Activated B cell treated with CpG ODN at 0.5 μM for 24 hours (primary cell): ENCODE data around the gene PHC2. TPM values are rescaled to one million over a fixed set of nuclear protein-coding genes. Genes with fewer than 3 reads are reported as not detected.

Experiments used
- ATAC-seq: fragments of 200-7000 bp; cut with Tn5 transposase; one replicate; pipeline ENCODE4 v1.10.0; 2021; ENCODE audit warnings: low read depth, mild to moderate bottlenecking, moderate library complexity
- CTCF ChIA-PET: fragments of 350-600 bp; sonication (Branson Sonifier 250); formaldehyde crosslinking; loops from one replicate; lab custom pipeline; 2021; ENCODE audit warnings: antibody characterized with exemption; lab: Charles Lee
- POLR2A ChIA-PET: fragments of 350-600 bp; sonication (Branson Sonifier 250); formaldehyde crosslinking; loops from one replicate; lab custom pipeline; 2021; ENCODE audit warnings: antibody characterized with exemption; lab: Charles Lee
- DNase-seq: peaks from one replicate; pipeline ENCODE4 v3.0.0; 2022
- H3K27ac Mint-ChIP-seq: one replicate; pipeline ENCODE4 v1.8.0; 2020; ENCODE audit warnings: mixed read lengths
- H3K27me3 Mint-ChIP-seq: one replicate; pipeline ENCODE4 v1.8.0; 2021; ENCODE audit warnings: mixed read lengths
- H3K36me3 Mint-ChIP-seq: one replicate; pipeline ENCODE4 v1.8.0; 2021; ENCODE audit warnings: low read depth, mixed read lengths
- H3K4me1 Mint-ChIP-seq: one replicate; pipeline ENCODE4 v1.8.0; 2021; ENCODE audit warnings: mixed read lengths
- H3K4me3 Mint-ChIP-seq: one replicate; pipeline ENCODE4 v1.8.0; 2020; ENCODE audit warnings: mild to moderate bottlenecking, mixed read lengths
- H3K9me3 Mint-ChIP-seq: one replicate; pipeline ENCODE4 v1.8.0; 2020; ENCODE audit warnings: mixed read lengths
- CTCF ChIP-seq: fragments of 200-600 bp; IDR thresholded peaks from one replicate; pipeline ENCODE4 v1.8.0; 2022; ENCODE audit warnings: antibody characterized with exemption, mild to moderate bottlenecking
- intact Hi-C: fragments of 100-400 bp; cut with micrococcal nuclease; formaldehyde crosslinking; loops from one replicate; pipeline ENCODE4 v1.15.1; 2024
- total RNA-seq: library from RNA; stranded (reverse); gene quantifications from 2 replicates; pipeline ENCODE4 v1.2.3, GENCODE V29; 2022

PHC2 gene
- total RNA-seq, 1 donor from 2014 or later = 16.4 TPM

- no peak for TF ChIP-seq CTCF
- H3K9me3 Mint-ChIP-seq = no peaks in the 10 kb centered on the region
- H3K36me3 Mint-ChIP-seq = no peaks in the 10 kb centered on the region
- no peak overlapping the region for H3K27ac Mint-ChIP-seq
- no peaks in the 10 kb centered on the region for H3K27me3 Mint-ChIP-seq
- ChIA-PET CTCF (interaction anchor here (1.2 to 7.7 kb wide), 5 partner anchors 13 to 172 kb away, joined by 4 to 143 read pairs (median 4); no protein-coding TSS in a partner anchor), POLR2A (no interaction called here)
- no peak for DNase-seq
- intact Hi-C loops = no loop called here
- no peak overlapping the region for H3K4me3 Mint-ChIP-seq
- peaks cover 28% of the 10 kb centered on the region for H3K4me1 Mint-ChIP-seq
- no peak for ATAC-seq
Measured at GRCh38 chr1:33468011-33468410, 37.1 kb upstream of the PHC2 start.

GRCh38 chr1:33466159-33466558 lies 35.3 kb upstream of the PHC2 start:
- Mint-ChIP-seq H3K36me3 (no peaks in the 10 kb centered on the region), H3K27ac (no peak overlapping the region), H3K4me1 (peaks cover 32% of the 10 kb centered on the region), H3K27me3 (no peaks in the 10 kb centered on the region), H3K4me3 (no peak overlapping the region), H3K9me3 (no peaks in the 10 kb centered on the region)
- no peak for TF ChIP-seq CTCF
- ChIA-PET CTCF (interaction anchor here (7.7 kb wide), 1 partner anchor 170 kb away, joined by 143 read pairs; no protein-coding TSS in a partner anchor), POLR2A (no interaction called here)
- intact Hi-C loops = no loop called here
- DNase-seq = no peak
- no peak for ATAC-seq

- no peaks in the 10 kb centered on the region for H3K9me3 Mint-ChIP-seq
- ChIA-PET CTCF (interaction anchor here (7.7 kb wide), 1 partner anchor 169 kb away, joined by 143 read pairs; no protein-coding TSS in a partner anchor), POLR2A (no interaction called here)
- intact Hi-C loops = no loop called here
- no peaks in the 10 kb centered on the region for H3K36me3 Mint-ChIP-seq
- TF ChIP-seq CTCF = no peak
- H3K4me1 Mint-ChIP-seq = peaks cover 34% of the 10 kb centered on the region
- H3K27ac Mint-ChIP-seq = no peak overlapping the region
- H3K4me3 Mint-ChIP-seq = no peak overlapping the region
- ATAC-seq (no peak), DNase-seq (no peak)
- H3K27me3 Mint-ChIP-seq = no peaks in the 10 kb centered on the region
Measured at GRCh38 chr1:33465316-33465715, 34.4 kb upstream of the PHC2 start.

GRCh38 chr1:33464552-33464951 lies 33.7 kb upstream of the PHC2 start:
- no peak for ATAC-seq
- Mint-ChIP-seq H3K27ac (no peak overlapping the region), H3K36me3 (no peaks in the 10 kb centered on the region), H3K4me1 (peaks cover 42% of the 10 kb centered on the region), H3K27me3 (no peaks in the 10 kb centered on the region), H3K4me3 (no peak overlapping the region), H3K9me3 (no peaks in the 10 kb centered on the region)
- no peak for TF ChIP-seq CTCF
- CTCF ChIA-PET = no interaction called here
- DNase-seq = no peak
- POLR2A ChIA-PET = no interaction called here
- intact Hi-C loops = no loop called here

GRCh38 chr1:33462405-33463164 lies 31.7 kb upstream of the PHC2 start:
- intact Hi-C loops = no loop called here
- Mint-ChIP-seq H3K27ac (peak overlapping the region; percentile 24), H3K9me3 (no peaks in the 10 kb centered on the region), H3K27me3 (no peaks in the 10 kb centered on the region), H3K4me3 (no peak overlapping the region), H3K4me1 (peaks cover 49% of the 10 kb centered on the region), H3K36me3 (no peaks in the 10 kb centered on the region)
- ATAC-seq = no peak
- CTCF ChIA-PET = interaction anchor here (1.3 kb wide), 1 partner anchor 9 kb away, joined by 4 read pairs; the partner anchor contains the start of gene ZSCAN20
- POLR2A ChIA-PET = interaction anchor here (0.7 kb wide), 1 partner anchor 498 kb away, joined by 8 read pairs; no protein-coding TSS in a partner anchor
- no peak for DNase-seq
- no peak for TF ChIP-seq CTCF
